ENCODE data around the gene PSME1. TPM values are rescaled to one million over a fixed set of nuclear protein-coding genes. Genes with fewer than 3 reads are reported as not detected.

Gene PSME1
- total and polyA plus RNA-seq, 2 of the 13 experiments (the other 11 are each of a cell fraction or from before 2014, with no cell fraction given) = 159 to 608 TPM

- TF ChIP-seq ZNF737 (CRISPR knock-in tag; IDR thresholded peaks at IDR 0.05; ENCODE audit: borderline replicate concordance) = no peak
- TF ChIP-seq TAF1 (CRISPR knock-in tag; IDR thresholded peaks at IDR 0.05) = peak; percentile 99
- no peak for TF ChIP-seq FOXC1 (CRISPR knock-in tag; IDR thresholded peaks at IDR 0.05; ENCODE audit: borderline replicate concordance)
- TF ChIP-seq KMT2A (CRISPR knock-in tag; IDR thresholded peaks at IDR 0.05) = peak; percentile 81
- peak; percentile 71; the same call in 1 of the 2 replicates for TF ChIP-seq LCORL (IDR thresholded peaks at IDR 0.05)
- TF ChIP-seq LCORL (CRISPR knock-in tag; IDR thresholded peaks at IDR 0.05) = no peak
- TF ChIP-seq ZXDC (CRISPR knock-in tag; IDR thresholded peaks at IDR 0.05) = no peak
- TF ChIP-seq ZNF292 (CRISPR knock-in tag; IDR thresholded peaks at IDR 0.05; ENCODE audit: borderline replicate concordance, low read depth) = peak; percentile 89; the same call in 1 of the 2 replicates
- TF ChIP-seq CBX5 (CRISPR knock-in tag; IDR thresholded peaks at IDR 0.05; ENCODE audit: borderline replicate concordance) = peak; percentile 97
- no peak for TF ChIP-seq ZBTB2 (CRISPR knock-in tag; IDR thresholded peaks at IDR 0.05; ENCODE audit: low read depth)
- TF ChIP-seq ZBTB40 (IDR thresholded peaks at IDR 0.05) = no peak
- no peak for TF ChIP-seq ZBTB40 (CRISPR knock-in tag; IDR thresholded peaks at IDR 0.05)
- no peak for TF ChIP-seq PTBP1 (IDR thresholded peaks at IDR 0.05; ENCODE audit: low read depth, low read length, poor library complexity, severe bottlenecking)
- TF ChIP-seq KAT7 (CRISPR knock-in tag; IDR thresholded peaks at IDR 0.05; ENCODE audit: borderline replicate concordance) = peak; percentile 97
Measured at GRCh38 chr14:24095271-24096068, 40.5 kb upstream of the PSME1 start (continued).

Data from HepG2 (cell line).